ENCODE measurements around the gene RFT1.

Gene RFT1

GRCh38 chr3:53160061-53160659, 29.9 kb upstream of the RFT1 start:
- TF ChIP-seq EZH2phosphoT487 (IDR thresholded peaks at IDR 0.05; ENCODE audit: low read length): no peak
- TF ChIP-seq EZH2 (optimal IDR thresholded peaks at IDR 0.05; ENCODE audit: low read depth, low read length): no peak
- TF ChIP-seq CTCF (IDR thresholded peaks at IDR 0.05; ENCODE audit: low read length): no peak
- Histone ChIP-seq H3K9ac (ENCODE audit: low read length) (peak overlapping the region; percentile 80; the same call in 1 of the 2 replicates), H3K27me3 (replicated peaks; ENCODE audit: insufficient read depth, low read length) (no peaks in the 10 kb centered on the region), H3F3A (ENCODE audit: insufficient read depth, low read length) (peaks cover 14% of the 10 kb centered on the region), H3K4me3 (ENCODE audit: low read length) (peak overlapping the region; percentile 95), H3K79me2 (ENCODE audit: low read length) (peaks cover 33% of the 10 kb centered on the region), H3K4me1 (ENCODE audit: low read length) (peaks cover 18% of the 10 kb centered on the region), H3K9me3 (replicated peaks; ENCODE audit: insufficient read depth, low read length) (no peaks in the 10 kb centered on the region), H3K36me3 (replicated peaks; ENCODE audit: insufficient read depth, low read length) (no peaks in the 10 kb centered on the region), H3K9me2 (replicated peaks; ENCODE audit: insufficient read depth, low read length) (no peaks in the 10 kb centered on the region), H2AFZ (ENCODE audit: low read length) (peak overlapping the region; percentile 96; the same call in 1 of the 2 replicates), H4K20me1 (ENCODE audit: insufficient read depth, low read length) (no peaks in the 10 kb centered on the region), H3K27ac (ENCODE audit: low read length) (no peak overlapping the region), H3K4me2 (ENCODE audit: low read depth, low read length) (peak overlapping the region; percentile 99)
- DNase-seq: no peak

DNA sequence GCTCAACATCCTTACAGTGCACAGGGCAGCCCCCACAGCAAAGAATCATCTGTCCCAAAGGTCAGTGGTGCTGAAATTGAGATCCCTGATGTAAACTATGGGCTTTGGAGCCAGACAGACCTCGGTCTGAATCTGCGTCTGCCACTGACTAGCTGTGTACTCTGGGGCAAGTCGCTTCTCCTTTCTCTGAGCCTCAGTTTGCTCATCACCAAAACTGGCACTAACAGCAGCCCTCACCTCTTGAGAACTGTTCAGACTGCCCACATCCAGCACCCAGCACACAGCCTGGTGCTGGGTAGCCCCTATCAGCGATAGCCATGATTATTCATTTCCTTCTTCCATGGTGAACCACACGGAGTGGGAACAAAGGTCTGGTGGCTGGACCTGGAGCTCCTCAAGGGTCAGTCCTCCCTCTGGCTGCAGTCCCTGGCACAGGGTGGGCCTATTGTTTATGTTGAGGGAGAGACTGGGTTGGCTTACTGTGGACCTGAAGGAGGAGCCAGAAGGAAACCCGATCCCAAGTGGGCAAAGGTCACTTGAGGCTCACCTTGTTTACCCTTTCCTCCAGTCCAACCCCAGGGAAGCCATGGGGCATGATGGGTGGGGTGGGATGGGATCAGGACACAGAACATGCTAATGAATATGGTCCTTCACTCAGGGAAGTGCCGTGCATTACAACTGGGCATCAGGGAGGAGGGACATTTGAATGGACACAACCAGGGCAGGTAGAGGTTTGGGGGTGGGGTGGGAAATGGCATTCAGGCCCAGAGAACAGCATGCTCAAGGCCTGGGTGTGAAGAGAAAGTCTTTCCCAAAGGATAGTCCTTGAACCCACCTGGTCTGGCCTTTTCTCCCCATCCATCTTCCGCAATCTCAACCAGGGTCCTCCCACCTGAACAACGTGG, 29.2 kb upstream of the RFT1 start:
- TF ChIP-seq EZH2 (optimal IDR thresholded peaks at IDR 0.05; ENCODE audit: low read depth, low read length): no peak
- TF ChIP-seq EZH2phosphoT487 (IDR thresholded peaks at IDR 0.05; ENCODE audit: low read length): no peak
- TF ChIP-seq CTCF (IDR thresholded peaks at IDR 0.05; ENCODE audit: low read length): no peak
- H3K4me2 ChIP-seq (ENCODE audit: low read depth, low read length): peak overlapping the region; percentile 99; the same call in 1 of the 2 replicates
- H3K27ac ChIP-seq (ENCODE audit: low read length): no peak overlapping the region
- no peaks in the 10 kb centered on the region for H3K9me2 ChIP-seq (replicated peaks; ENCODE audit: insufficient read depth, low read length)
- no peak overlapping the region for H3K4me3 ChIP-seq (ENCODE audit: low read length)
- DNase-seq: no peak
- no peak overlapping the region for H3K9ac ChIP-seq (ENCODE audit: low read length)
- peaks cover 27% of the 10 kb centered on the region for H3K79me2 ChIP-seq (ENCODE audit: low read length)
- peaks cover 18% of the 10 kb centered on the region for H3K4me1 ChIP-seq (ENCODE audit: low read length)
- peaks cover 14% of the 10 kb centered on the region for H3F3A ChIP-seq (ENCODE audit: insufficient read depth, low read length)
- no peaks in the 10 kb centered on the region for H4K20me1 ChIP-seq (ENCODE audit: insufficient read depth, low read length)
- no peaks in the 10 kb centered on the region for H3K36me3 ChIP-seq (replicated peaks; ENCODE audit: insufficient read depth, low read length)
- no peaks in the 10 kb centered on the region for H3K27me3 ChIP-seq (replicated peaks; ENCODE audit: insufficient read depth, low read length)
- no peaks in the 10 kb centered on the region for H3K9me3 ChIP-seq (replicated peaks; ENCODE audit: insufficient read depth, low read length)
- H2AFZ ChIP-seq (ENCODE audit: low read length): no peak overlapping the region

DNA sequence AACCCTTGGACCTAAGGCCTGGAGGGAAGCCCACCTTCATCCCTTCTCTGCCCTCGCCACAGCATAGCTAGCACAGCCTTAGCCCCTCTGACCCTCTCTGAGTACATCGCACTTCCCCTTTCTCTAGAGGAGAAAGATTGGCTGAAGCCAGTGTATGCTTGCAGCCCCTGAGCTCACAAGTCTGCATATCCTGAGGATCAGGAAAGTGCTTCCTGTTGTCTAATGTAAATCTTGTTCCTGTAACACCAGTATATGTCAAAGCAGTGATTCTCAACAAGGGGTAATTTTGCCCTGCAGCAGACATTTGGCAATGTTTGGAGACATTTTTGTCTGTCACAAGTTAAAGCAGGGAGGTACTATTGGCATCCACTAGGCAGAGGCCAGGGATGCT, 28.5 kb upstream of the RFT1 start:
- Histone ChIP-seq H3K4me1 (ENCODE audit: low read length) (peaks cover 18% of the 10 kb centered on the region), H4K20me1 (ENCODE audit: insufficient read depth, low read length) (no peaks in the 10 kb centered on the region), H3K9ac (ENCODE audit: low read length) (no peak overlapping the region), H2AFZ (ENCODE audit: low read length) (no peak overlapping the region), H3F3A (ENCODE audit: insufficient read depth, low read length) (peaks cover 14% of the 10 kb centered on the region), H3K9me3 (replicated peaks; ENCODE audit: insufficient read depth, low read length) (no peaks in the 10 kb centered on the region), H3K36me3 (replicated peaks; ENCODE audit: insufficient read depth, low read length) (no peaks in the 10 kb centered on the region), H3K27me3 (replicated peaks; ENCODE audit: insufficient read depth, low read length) (no peaks in the 10 kb centered on the region), H3K27ac (ENCODE audit: low read length) (no peak overlapping the region), H3K79me2 (ENCODE audit: low read length) (peaks cover 21% of the 10 kb centered on the region), H3K9me2 (replicated peaks; ENCODE audit: insufficient read depth, low read length) (no peaks in the 10 kb centered on the region), H3K4me2 (ENCODE audit: low read depth, low read length) (no peak overlapping the region), H3K4me3 (ENCODE audit: low read length) (no peak overlapping the region)
- no peak for TF ChIP-seq CTCF (IDR thresholded peaks at IDR 0.05; ENCODE audit: low read length)
- no peak for TF ChIP-seq EZH2 (optimal IDR thresholded peaks at IDR 0.05; ENCODE audit: low read depth, low read length)
- TF ChIP-seq EZH2phosphoT487 (IDR thresholded peaks at IDR 0.05; ENCODE audit: low read length): no peak
- no peak for DNase-seq
